Large intestine (tissue), 3 donors: ENCODE data around the gene LTBP2. TPM values are rescaled to one million over a fixed set of nuclear protein-coding genes. Genes with fewer than 3 reads are reported as not detected.
A peak's percentile ranks its signal among the peaks of the same experiment; 100 is the strongest.

Experiments used
- DNase-seq, 2 donors: peaks; one replicate each; pipeline versions ENCODE4 v3.0.0 to v3.0.0-alpha.2; 2013
- H3K27ac ChIP-seq: one replicate; pipeline ENCODE4 v1.5.1; 2013; ENCODE audit warnings: low read length
- H3K27me3 ChIP-seq: 2 replicates; pipeline ENCODE4 v1.6.1; 2013; ENCODE audit warnings: low read length; ENCODE audit not compliant: control insufficient read depth, insufficient read depth
- H3K36me3 ChIP-seq: 2 replicates; pipeline ENCODE4 v1.6.1; 2013; ENCODE audit warnings: low read length; ENCODE audit not compliant: control insufficient read depth, insufficient read depth
- H3K4me1 ChIP-seq: one replicate; pipeline ENCODE4 v1.6.1; 2013; ENCODE audit warnings: low read length; ENCODE audit not compliant: control insufficient read depth, insufficient read depth
- H3K4me3 ChIP-seq: one replicate; pipeline ENCODE4 v1.5.1; 2013; ENCODE audit warnings: low read length
- H3K9me3 ChIP-seq: one replicate; pipeline ENCODE4 v1.6.1; 2013; ENCODE audit warnings: mild to moderate bottlenecking, low read depth, low read length, moderate library complexity; ENCODE audit not compliant: control insufficient read depth
- WGBS: methylation state at CpG from one replicate; pipeline ENCODE4 v1.1.5; 2013; ENCODE audit warnings: low lambda C conversion rate; ENCODE audit not compliant: insufficient coverage; 5-methylcytosine and 5-hydroxymethylcytosine counted together
- polyA plus RNA-seq: library from polyadenylated mRNA; unstranded; fragments of 120-200 nt; gene quantifications from one replicate; pipeline ENCODE4 v1.2.1, GENCODE V29; 2013

The LTBP2 gene
- polyA plus RNA-seq, 1 donor = 3.5 TPM

DNA sequence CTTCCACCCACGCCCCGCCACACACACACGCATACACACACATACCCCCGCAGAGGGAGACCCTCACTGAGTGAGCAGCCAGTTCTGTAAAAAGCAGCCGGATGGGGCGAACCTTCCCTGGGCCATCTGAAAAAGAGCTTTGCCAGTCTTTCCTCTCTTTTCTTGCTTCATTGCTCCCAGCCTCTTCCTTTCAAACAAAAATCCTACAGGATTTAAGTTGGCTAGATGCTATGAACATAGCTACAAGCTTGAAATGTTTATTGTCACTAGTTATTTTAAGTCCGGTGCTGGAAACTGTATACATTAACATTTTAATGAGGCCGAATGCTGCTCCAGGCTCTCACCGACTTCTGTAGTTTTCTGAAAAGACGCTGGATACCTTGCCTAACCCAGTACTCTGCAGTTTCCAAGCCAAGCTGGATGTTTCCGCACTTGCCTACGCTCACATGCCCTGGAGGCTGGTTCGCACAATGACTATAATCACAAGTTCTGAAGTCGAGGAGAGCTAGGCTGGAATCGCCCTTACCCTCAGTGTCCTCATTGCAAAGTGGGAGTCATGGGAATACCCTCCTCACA is 39.2 kb downstream of the LTBP2 start:
- H3K27ac ChIP-seq = peak overlapping the region; percentile 47
- H3K27me3 ChIP-seq = peaks cover 2% of the 10 kb centered on the region
- H3K9me3 ChIP-seq = no peaks in the 10 kb centered on the region
- 68% methylated on average over 3 of the region's 15 CpGs for WGBS
- peaks cover 7% of the 10 kb centered on the region for H3K4me1 ChIP-seq
- H3K4me3 ChIP-seq = no peak overlapping the region
- H3K36me3 ChIP-seq = no peaks in the 10 kb centered on the region
- no peak for DNase-seq

DNA sequence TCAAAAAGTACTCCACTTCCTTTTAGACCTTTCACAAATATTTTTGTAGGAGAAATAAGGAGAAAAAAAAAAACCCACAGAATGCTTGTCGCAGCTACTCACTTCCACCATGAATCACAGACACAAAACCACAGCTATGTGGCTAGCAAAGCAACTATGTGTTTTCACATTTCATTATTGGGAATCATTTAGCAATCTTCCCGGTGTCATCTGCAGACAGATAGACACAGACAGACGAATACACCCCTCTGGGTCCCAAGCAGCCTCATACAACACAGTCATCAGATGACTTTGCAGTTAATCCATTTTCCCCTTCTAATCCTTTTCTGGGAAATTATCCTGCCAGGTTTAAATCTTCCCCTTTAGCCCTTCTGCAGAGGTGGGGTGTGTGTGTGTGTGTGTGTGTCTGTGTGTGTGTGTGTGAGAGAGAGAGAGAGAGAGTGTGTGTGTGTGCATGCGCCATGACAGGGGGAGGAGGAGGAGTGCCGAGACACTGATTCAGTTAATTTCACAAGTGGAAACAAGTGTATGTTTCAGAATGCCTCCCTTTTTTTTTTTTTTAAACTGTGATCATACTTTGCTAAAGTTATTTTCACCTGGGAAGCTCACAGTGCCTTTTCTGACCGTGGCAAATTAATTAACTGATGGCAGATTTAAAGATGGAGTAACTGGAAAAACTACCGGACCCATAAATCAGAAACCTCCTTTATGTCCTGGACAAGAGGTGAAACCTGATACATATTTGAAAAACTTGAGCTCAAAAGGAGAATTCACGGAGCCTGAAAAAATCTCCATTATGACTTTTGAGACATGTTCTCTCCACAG is 39.9 kb downstream of the LTBP2 start:
- Histone ChIP-seq H3K36me3 (no peaks in the 10 kb centered on the region), H3K27ac (peak overlapping the region; percentile 47), H3K4me3 (no peak overlapping the region), H3K9me3 (no peaks in the 10 kb centered on the region), H3K27me3 (peaks cover 2% of the 10 kb centered on the region), H3K4me1 (peaks cover 7% of the 10 kb centered on the region)
- no peak for DNase-seq
- WGBS = no CpG with 5 or more reads among the region's 8 CpGs

DNA sequence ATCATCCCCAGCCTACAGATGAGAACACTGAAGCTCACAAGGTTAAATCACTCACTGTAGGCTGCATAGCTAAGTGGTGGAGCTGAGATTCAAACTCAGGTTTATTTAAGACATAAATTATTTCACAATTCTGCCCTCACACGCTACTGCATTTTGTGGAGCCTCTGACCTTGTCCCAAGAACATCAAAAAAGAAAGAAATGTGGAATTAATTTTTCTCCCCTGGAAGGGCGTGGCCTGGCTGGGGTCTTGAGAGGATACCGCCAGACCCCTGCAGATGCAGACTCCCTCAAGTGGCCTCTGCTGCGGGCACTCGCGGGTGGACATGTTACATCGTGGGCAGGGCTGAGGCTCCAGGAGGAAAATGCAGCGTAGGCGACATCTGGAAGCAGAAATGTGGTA is 40.6 kb downstream of the LTBP2 start:
- H3K4me1 ChIP-seq = peaks cover 8% of the 10 kb centered on the region
- no CpG with 5 or more reads among the region's 9 CpGs for WGBS
- no peaks in the 10 kb centered on the region for H3K36me3 ChIP-seq
- no peaks in the 10 kb centered on the region for H3K9me3 ChIP-seq
- H3K27ac ChIP-seq = no peak overlapping the region
- peaks cover 2% of the 10 kb centered on the region for H3K27me3 ChIP-seq
- no peak overlapping the region for H3K4me3 ChIP-seq
- no peak for DNase-seq

DNA sequence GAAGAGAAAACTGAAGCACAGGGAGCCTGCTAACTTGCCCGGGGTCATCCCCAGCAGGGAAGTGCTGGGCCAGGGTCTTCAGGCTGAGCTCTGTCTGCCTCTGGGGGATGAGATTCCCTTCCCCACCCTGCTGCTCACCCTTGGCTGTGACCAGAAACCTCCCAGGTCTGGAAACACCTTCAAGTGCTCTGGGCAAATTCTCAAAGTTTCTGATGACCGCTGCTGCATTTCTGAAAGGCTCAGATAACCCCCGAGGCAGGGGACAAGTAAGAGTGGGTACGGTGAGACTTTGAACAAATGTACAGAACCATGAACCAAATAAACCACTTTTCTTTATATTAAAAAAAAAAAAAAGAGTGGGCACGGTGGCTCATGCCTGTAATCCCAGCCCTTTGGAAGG is 41.3 kb downstream of the LTBP2 start:
- H3K36me3 ChIP-seq = no peaks in the 10 kb centered on the region
- no peak overlapping the region for H3K27ac ChIP-seq
- DNase-seq = no peak
- H3K4me3 ChIP-seq = no peak overlapping the region
- peaks cover 9% of the 10 kb centered on the region for H3K4me1 ChIP-seq
- WGBS = no CpG with 5 or more reads among the region's 5 CpGs
- peaks cover 6% of the 10 kb centered on the region for H3K27me3 ChIP-seq
- H3K9me3 ChIP-seq = no peaks in the 10 kb centered on the region

DNA sequence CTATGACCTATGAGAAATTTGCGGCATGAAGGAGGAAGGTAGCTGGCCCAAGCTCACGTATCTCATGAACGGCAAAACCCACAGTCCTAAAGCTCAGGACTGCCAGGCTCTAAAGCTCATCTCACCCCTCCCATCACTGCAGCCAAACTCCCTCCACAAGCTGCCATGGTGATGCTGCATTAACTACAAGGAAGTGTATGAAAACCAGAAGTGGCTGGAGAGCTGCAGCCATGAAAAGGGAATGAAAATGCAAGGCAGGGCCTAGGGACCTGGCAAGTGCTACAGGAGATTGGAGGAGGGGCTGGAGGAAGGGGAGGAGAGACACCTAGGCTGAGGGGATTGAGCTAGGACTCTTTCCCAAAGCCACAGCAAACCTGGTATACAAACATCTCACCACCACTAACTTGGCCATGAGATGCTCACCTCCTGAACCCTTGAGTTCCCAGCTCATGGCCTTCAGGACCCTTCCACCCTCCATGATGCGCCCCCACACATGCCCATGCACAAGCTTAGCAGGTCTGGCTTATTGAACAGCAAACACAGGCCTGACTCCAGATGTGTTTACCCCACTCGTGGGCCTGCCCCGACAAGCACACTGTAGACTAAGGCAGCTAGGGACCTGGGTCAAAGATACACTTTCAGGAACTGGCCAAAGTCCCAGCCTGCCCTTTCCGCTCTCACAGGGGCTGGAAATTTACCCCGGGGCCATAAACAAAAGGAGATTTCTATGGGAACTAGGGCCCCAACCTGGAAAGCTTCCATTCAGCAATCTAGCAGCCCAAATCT is 42.0 kb downstream of the LTBP2 start:
- no peak for DNase-seq
- Histone ChIP-seq H3K9me3 (no peaks in the 10 kb centered on the region), H3K27ac (no peak overlapping the region), H3K4me1 (peaks cover 9% of the 10 kb centered on the region), H3K27me3 (peaks cover 6% of the 10 kb centered on the region), H3K36me3 (no peaks in the 10 kb centered on the region), H3K4me3 (no peak overlapping the region)
- WGBS = no CpG with 5 or more reads among the region's 8 CpGs

GRCh38 chr14:74569387-74569786 is 42.6 kb downstream of the LTBP2 start:
- peaks cover 9% of the 10 kb centered on the region for H3K4me1 ChIP-seq
- no CpG with 5 or more reads among the region's 2 CpGs for WGBS
- DNase-seq = no peak
- H3K4me3 ChIP-seq = no peak overlapping the region
- no peaks in the 10 kb centered on the region for H3K36me3 ChIP-seq
- no peaks in the 10 kb centered on the region for H3K9me3 ChIP-seq
- peaks cover 6% of the 10 kb centered on the region for H3K27me3 ChIP-seq
- H3K27ac ChIP-seq = no peak overlapping the region

DNA sequence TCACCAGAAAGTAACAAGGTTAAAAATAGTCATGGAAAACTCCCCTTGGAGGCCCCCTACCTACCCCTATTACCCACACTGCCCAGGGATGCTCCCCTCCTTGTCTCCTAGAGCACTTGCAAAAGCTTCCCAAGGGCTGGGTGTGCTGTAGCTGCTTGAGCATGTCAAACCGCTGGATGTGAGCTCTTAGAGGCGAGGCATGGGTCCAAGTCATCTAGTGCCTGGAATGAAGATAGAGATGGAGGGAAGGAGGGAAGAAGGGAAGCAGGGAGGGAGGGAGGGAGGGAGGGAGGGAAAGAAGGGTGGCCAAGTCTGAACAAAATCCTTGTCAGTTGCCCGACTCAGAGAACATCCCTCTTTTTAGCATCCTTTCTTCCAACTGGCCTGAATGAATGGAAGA is 43.1 kb downstream of the LTBP2 start:
- Histone ChIP-seq H3K27ac (no peak overlapping the region), H3K4me1 (peaks cover 9% of the 10 kb centered on the region), H3K36me3 (no peaks in the 10 kb centered on the region), H3K4me3 (no peak overlapping the region), H3K9me3 (no peaks in the 10 kb centered on the region), H3K27me3 (peaks cover 6% of the 10 kb centered on the region)
- WGBS = no CpG with 5 or more reads among the region's 3 CpGs
- no peak for DNase-seq

GRCh38 chr14:74568380-74568649 is 43.7 kb downstream of the LTBP2 start:
- Histone ChIP-seq H3K4me3 (no peak overlapping the region), H3K27ac (no peak overlapping the region), H3K27me3 (peaks cover 6% of the 10 kb centered on the region), H3K36me3 (no peaks in the 10 kb centered on the region), H3K4me1 (peaks cover 12% of the 10 kb centered on the region), H3K9me3 (no peaks in the 10 kb centered on the region)
- WGBS = 50% methylated on average over 1 of the region's 3 CpGs
- no peak for DNase-seq

- no peak overlapping the region for H3K27ac ChIP-seq
- no peak for DNase-seq
- H3K27me3 ChIP-seq = peaks cover 6% of the 10 kb centered on the region
- peaks cover 9% of the 10 kb centered on the region for H3K4me1 ChIP-seq
- H3K4me3 ChIP-seq = no peak overlapping the region
- H3K36me3 ChIP-seq = no peaks in the 10 kb centered on the region
- H3K9me3 ChIP-seq = no peaks in the 10 kb centered on the region
- WGBS = 100% methylated on average over 2 of the region's 21 CpGs
Observed at GRCh38 chr14:74567646-74568379, 44.2 kb downstream of the LTBP2 start.

GRCh38 chr14:74567219-74567618 is 44.8 kb downstream of the LTBP2 start:
- Histone ChIP-seq H3K4me3 (no peak overlapping the region), H3K4me1 (peaks cover 9% of the 10 kb centered on the region), H3K27ac (no peak overlapping the region), H3K27me3 (peaks cover 6% of the 10 kb centered on the region), H3K9me3 (no peaks in the 10 kb centered on the region), H3K36me3 (no peaks in the 10 kb centered on the region)
- no CpG with 5 or more reads among the region's 9 CpGs for WGBS
- DNase-seq = no peak
